Right lobe of liver (tissue), 4 donors: ENCODE measurements around the gene C5.

ENCODE experiments used
- POLR2A ChIP-seq: fragments of 450-650 bp; IDR thresholded peaks from one replicate; pipeline ENCODE4 v1.6.1; 2017; ENCODE audit warnings: antibody characterized with exemption, mild to moderate bottlenecking
- TF ChIP-seq, protein P1 (sequence below), 4 donors: fragments of 200-600 bp in 3 of 4; fragments of 450-650 bp in 1 of 4; IDR thresholded peaks; one replicate each; pipeline versions ENCODE4 v1.5.1 to v1.8.0; 2016 to 2022; ENCODE audit warnings: antibody characterized with exemption in 4 of 4, mild to moderate bottlenecking in 2 of 4
- donor health status: DM: no; HTN: no; CAD: no.
- donor health status: DM: no; HTN: no; CAD: no.
- donor health status: DM: no; HTN: yes; CAD: no.

DNA sequence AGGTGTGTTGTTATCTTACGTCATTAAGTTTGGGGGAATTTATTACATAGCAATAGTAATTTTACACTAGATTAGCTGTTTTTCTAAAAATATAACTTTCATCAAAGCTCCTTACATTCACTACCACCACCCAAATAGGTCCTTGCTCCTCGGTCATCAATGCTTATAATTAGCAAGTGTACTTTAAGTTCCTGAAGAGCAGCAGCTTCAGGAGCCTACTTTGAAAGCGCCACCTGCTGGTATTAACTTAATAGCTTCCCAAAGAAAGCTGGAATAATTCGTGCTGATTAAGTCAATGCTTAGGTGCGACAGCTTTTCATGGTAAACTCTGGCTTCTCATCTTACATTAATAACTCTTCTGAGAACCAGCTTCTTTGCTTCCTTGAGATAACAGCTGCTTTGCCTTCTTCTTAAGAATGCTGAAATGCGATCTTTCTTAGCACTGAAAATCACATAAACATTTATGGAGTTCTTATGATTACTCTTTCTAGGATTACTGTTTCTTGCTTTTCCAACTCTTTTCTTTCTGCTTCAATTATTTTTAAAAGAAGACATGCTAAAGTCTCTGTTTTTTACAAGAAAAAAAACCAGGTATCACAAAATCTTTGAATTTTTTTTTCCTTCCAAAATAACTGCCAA, 10.0 kb upstream of the C5 start:
- TF ChIP-seq, protein P1, sequence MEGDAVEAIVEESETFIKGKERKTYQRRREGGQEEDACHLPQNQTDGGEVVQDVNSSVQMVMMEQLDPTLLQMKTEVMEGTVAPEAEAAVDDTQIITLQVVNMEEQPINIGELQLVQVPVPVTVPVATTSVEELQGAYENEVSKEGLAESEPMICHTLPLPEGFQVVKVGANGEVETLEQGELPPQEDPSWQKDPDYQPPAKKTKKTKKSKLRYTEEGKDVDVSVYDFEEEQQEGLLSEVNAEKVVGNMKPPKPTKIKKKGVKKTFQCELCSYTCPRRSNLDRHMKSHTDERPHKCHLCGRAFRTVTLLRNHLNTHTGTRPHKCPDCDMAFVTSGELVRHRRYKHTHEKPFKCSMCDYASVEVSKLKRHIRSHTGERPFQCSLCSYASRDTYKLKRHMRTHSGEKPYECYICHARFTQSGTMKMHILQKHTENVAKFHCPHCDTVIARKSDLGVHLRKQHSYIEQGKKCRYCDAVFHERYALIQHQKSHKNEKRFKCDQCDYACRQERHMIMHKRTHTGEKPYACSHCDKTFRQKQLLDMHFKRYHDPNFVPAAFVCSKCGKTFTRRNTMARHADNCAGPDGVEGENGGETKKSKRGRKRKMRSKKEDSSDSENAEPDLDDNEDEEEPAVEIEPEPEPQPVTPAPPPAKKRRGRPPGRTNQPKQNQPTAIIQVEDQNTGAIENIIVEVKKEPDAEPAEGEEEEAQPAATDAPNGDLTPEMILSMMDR (IDR thresholded peaks at IDR 0.05) = peak; percentile 74 to 83 (median 78)
- TF ChIP-seq POLR2A = no peak
